ENCODE measurements around the gene PSME3. TPM values are rescaled to one million over a fixed set of nuclear protein-coding genes. Genes with fewer than 3 reads are reported as not detected.

Gene PSME3
- total and polyA plus RNA-seq, 2 of the 13 experiments (the other 11 are each of a cell fraction or from before 2014, with no cell fraction given) = 66.3 to 135 TPM

GRCh38 chr17:42791948-42792347 is 41.2 kb upstream of the PSME3 start (continued):
- TF ChIP-seq RXRA (CRISPR knock-in tag; IDR thresholded peaks at IDR 0.05) (no peak), ZNF724P (CRISPR knock-in tag; IDR thresholded peaks at IDR 0.05; ENCODE audit: borderline replicate concordance) (no peak), CREB1 (IDR thresholded peaks at IDR 0.05) (no peak), CREB1 (CRISPR knock-in tag; IDR thresholded peaks at IDR 0.05) (peak; percentile 43), PRDM4 (CRISPR knock-in tag; IDR thresholded peaks at IDR 0.05; ENCODE audit: borderline replicate concordance) (no peak), ZMAT3 (CRISPR knock-in tag; conservative IDR thresholded peaks at IDR 0.05) (no peak), ZNF232 (CRISPR knock-in tag; IDR thresholded peaks at IDR 0.05; ENCODE audit: borderline replicate concordance) (no peak), MIXL1 (CRISPR knock-in tag; IDR thresholded peaks at IDR 0.05) (peak; percentile 87), RFX1 (IDR thresholded peaks at IDR 0.05) (no peak), NFRKB (IDR thresholded peaks at IDR 0.05) (no peak), SNAI1 (CRISPR knock-in tag; IDR thresholded peaks at IDR 0.05; ENCODE audit: borderline replicate concordance) (no peak), HES4 (CRISPR knock-in tag; IDR thresholded peaks at IDR 0.05; ENCODE audit: borderline replicate concordance) (no peak), ZNF713 (CRISPR knock-in tag; IDR thresholded peaks at IDR 0.05) (no peak), POLR2AphosphoS5 (IDR thresholded peaks at IDR 0.05; ENCODE audit: low read depth, low read length) (peak; percentile 15; the same call in 1 of the 2 replicates), PITX1 (CRISPR knock-in tag; IDR thresholded peaks at IDR 0.05) (peak; percentile 50; the same call in 1 of the 2 replicates), SALL2 (CRISPR knock-in tag; IDR thresholded peaks at IDR 0.05) (no peak), PHF5A (CRISPR knock-in tag; IDR thresholded peaks at IDR 0.05; ENCODE audit: low read depth, unreplicated experiment) (no peak), RBAK (CRISPR knock-in tag; IDR thresholded peaks at IDR 0.05) (no peak), ZNF326 (CRISPR knock-in tag; IDR thresholded peaks at IDR 0.05; ENCODE audit: borderline replicate concordance) (no peak), E2F5 (CRISPR knock-in tag; conservative IDR thresholded peaks at IDR 0.05) (no peak), ZFP37 (CRISPR knock-in tag; IDR thresholded peaks at IDR 0.05; ENCODE audit: borderline replicate concordance) (no peak), RARG (CRISPR knock-in tag; IDR thresholded peaks at IDR 0.05; ENCODE audit: low read depth) (no peak), ARHGAP35 (CRISPR knock-in tag; IDR thresholded peaks at IDR 0.05; ENCODE audit: borderline replicate concordance) (no peak), ZNF710 (CRISPR knock-in tag; IDR thresholded peaks at IDR 0.05; ENCODE audit: borderline replicate concordance) (no peak)
- TF ChIP-seq, protein P1, sequence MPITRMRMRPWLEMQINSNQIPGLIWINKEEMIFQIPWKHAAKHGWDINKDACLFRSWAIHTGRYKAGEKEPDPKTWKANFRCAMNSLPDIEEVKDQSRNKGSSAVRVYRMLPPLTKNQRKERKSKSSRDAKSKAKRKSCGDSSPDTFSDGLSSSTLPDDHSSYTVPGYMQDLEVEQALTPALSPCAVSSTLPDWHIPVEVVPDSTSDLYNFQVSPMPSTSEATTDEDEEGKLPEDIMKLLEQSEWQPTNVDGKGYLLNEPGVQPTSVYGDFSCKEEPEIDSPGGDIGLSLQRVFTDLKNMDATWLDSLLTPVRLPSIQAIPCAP (CRISPR knock-in tag; IDR thresholded peaks at IDR 0.05; ENCODE audit: low read depth) = no peak

Measured in HepG2 (cell line).